ENCODE results near the gene ZFAND2B.
A peak's percentile ranks its signal among the peaks of the same experiment; 100 is the strongest.

The ZFAND2B gene

GRCh38 chr2:219206328-219207133 is at the start of gene ZFAND2B:
ZFAND2B (plus strand) TSS chr2:219206782; CDS start chr2:219206988, 206 bp downstream.
- peak; percentile 81 for DNase-seq

- DNase-seq = no peak
Measured at GRCh38 chr2:219157396-219157795, 49.2 kb upstream of the ZFAND2B start.

GRCh38 chr2:219158025-219158424 is 48.6 kb upstream of the ZFAND2B start:
- no peak for DNase-seq

- no peak for DNase-seq
Measured at GRCh38 chr2:219158586-219158985, 48.0 kb upstream of the ZFAND2B start.

- DNase-seq = no peak
Measured at GRCh38 chr2:219159771-219160185, 46.8 kb upstream of the ZFAND2B start.

GRCh38 chr2:219160186-219161017 is 46.2 kb upstream of the ZFAND2B start, which contains the start of gene NHEJ1:
NHEJ1 (minus strand) TSS chr2:219160815; CDS start chr2:219158362, 2,453 bp downstream.
- DNase-seq = peak; percentile 77

GRCh38 chr2:219161097-219161496 is 45.5 kb upstream of the ZFAND2B start:
- DNase-seq = no peak

GRCh38 chr2:219163156-219163555 is 43.4 kb upstream of the ZFAND2B start:
- no peak for DNase-seq

GRCh38 chr2:219165058-219165911 is 41.3 kb upstream of the ZFAND2B start:
- DNase-seq = no peak

- DNase-seq = no peak
Measured at GRCh38 chr2:219167997-219168396, 38.6 kb upstream of the ZFAND2B start.

- DNase-seq = no peak
Measured at GRCh38 chr2:219168526-219168925, 38.1 kb upstream of the ZFAND2B start.

GRCh38 chr2:219168932-219169331 is 37.6 kb upstream of the ZFAND2B start:
- DNase-seq = no peak

GRCh38 chr2:219169930-219170654 is 36.5 kb upstream of the ZFAND2B start, which contains the start of gene SLC23A3:
SLC23A3 (minus strand) TSS chr2:219170029; CDS start chr2:219169984, 45 bp downstream.
- no peak for DNase-seq

- peak; percentile 2 for DNase-seq
Measured at GRCh38 chr2:219171231-219171651, 35.3 kb upstream of the ZFAND2B start.

- no peak for DNase-seq
Measured at GRCh38 chr2:219172231-219173154, 34.1 kb upstream of the ZFAND2B start.

GRCh38 chr2:219173176-219173575 is 33.4 kb upstream of the ZFAND2B start:
- DNase-seq = no peak

GRCh38 chr2:219174146-219174545 is 32.4 kb upstream of the ZFAND2B start:
- DNase-seq = no peak

- DNase-seq = no peak
Measured at GRCh38 chr2:219174801-219175200, 31.8 kb upstream of the ZFAND2B start.

- no peak for DNase-seq
Measured at GRCh38 chr2:219175486-219175885, 31.1 kb upstream of the ZFAND2B start.

- peak; percentile 45 for DNase-seq
Measured at GRCh38 chr2:219175928-219176817, 30.4 kb upstream of the ZFAND2B start.

Measured in NCI-H1105 treated with DMSO at 0.1 percent for 48 hours (cell line).